ENCODE results near the gene WSB2. TPM values are rescaled to one million over a fixed set of nuclear protein-coding genes. Genes with fewer than 3 reads are reported as not detected.

Gene WSB2
- total RNA-seq, 1 donor from 2014 or later = 46.0 TPM

- no peak for DNase-seq (ENCODE audit: extremely low spot score, unreplicated experiment)
- no peak overlapping the region for H3K27ac Mint-ChIP-seq
- TF ChIP-seq, protein P1, sequence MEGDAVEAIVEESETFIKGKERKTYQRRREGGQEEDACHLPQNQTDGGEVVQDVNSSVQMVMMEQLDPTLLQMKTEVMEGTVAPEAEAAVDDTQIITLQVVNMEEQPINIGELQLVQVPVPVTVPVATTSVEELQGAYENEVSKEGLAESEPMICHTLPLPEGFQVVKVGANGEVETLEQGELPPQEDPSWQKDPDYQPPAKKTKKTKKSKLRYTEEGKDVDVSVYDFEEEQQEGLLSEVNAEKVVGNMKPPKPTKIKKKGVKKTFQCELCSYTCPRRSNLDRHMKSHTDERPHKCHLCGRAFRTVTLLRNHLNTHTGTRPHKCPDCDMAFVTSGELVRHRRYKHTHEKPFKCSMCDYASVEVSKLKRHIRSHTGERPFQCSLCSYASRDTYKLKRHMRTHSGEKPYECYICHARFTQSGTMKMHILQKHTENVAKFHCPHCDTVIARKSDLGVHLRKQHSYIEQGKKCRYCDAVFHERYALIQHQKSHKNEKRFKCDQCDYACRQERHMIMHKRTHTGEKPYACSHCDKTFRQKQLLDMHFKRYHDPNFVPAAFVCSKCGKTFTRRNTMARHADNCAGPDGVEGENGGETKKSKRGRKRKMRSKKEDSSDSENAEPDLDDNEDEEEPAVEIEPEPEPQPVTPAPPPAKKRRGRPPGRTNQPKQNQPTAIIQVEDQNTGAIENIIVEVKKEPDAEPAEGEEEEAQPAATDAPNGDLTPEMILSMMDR (conservative IDR thresholded peaks at IDR 0.05) = no peak
- H3K4me1 Mint-ChIP-seq (ENCODE audit: unreplicated experiment) = no peaks in the 10 kb centered on the region
- H3K36me3 Mint-ChIP-seq = no peaks in the 10 kb centered on the region
- H3K4me3 Mint-ChIP-seq = no peak overlapping the region
- peaks cover 6% of the 10 kb centered on the region for H3K27me3 Mint-ChIP-seq
- H3K9me3 Mint-ChIP-seq = no peaks in the 10 kb centered on the region
These were observed 62.3 kb downstream of the WSB2 start for GRCh38 chr12:117998719-117999118.

- no peak overlapping the region for H3K27ac Mint-ChIP-seq
- no peaks in the 10 kb centered on the region for H3K36me3 Mint-ChIP-seq
- TF ChIP-seq, protein P1 (conservative IDR thresholded peaks at IDR 0.05) = no peak
- no peaks in the 10 kb centered on the region for H3K4me1 Mint-ChIP-seq (ENCODE audit: unreplicated experiment)
- no peak overlapping the region for H3K4me3 Mint-ChIP-seq
- H3K9me3 Mint-ChIP-seq = no peaks in the 10 kb centered on the region
- peaks cover 10% of the 10 kb centered on the region for H3K27me3 Mint-ChIP-seq
- no peak for DNase-seq (ENCODE audit: extremely low spot score, unreplicated experiment)
These were observed 66.2 kb downstream of the WSB2 start for GRCh38 chr12:117994551-117995438.

DNA sequence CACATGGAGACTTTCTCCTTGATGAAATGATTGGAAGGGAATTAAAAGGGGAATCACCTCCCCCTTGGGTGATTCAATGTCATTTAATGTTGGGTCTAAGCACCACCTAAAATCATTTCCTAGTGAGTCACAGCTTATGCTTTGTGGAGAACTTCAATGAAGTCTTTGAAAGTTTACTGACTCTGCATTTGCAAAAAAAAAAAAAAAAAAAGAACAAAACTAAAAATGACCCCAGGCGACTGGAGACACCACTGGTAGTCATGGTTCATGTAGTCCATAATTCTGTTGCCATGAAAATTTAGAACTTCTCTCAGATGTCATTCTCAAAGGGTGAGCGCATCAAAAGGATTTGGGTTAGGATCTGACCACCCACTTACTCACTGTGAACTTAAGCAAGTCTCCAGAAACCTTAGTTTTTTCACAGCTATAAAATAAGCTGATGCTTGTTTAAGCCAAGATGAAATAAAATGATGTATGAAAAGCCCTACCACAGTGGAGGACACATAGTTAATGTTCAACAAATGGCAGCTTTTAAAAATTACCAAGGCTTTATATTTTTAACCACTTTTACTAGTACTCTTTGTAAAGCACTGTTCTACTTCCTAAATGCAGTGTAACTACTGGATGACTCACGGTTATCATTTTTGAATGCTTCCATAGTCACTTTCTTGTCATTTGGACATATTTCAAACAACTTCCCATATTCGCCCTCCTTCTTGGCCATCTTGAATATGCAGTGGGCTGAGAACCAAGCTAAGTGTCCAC is 74.1 kb downstream of the WSB2 start:
- no peaks in the 10 kb centered on the region for H3K4me1 Mint-ChIP-seq (ENCODE audit: unreplicated experiment)
- DNase-seq (ENCODE audit: extremely low spot score, unreplicated experiment) = no peak

DNA sequence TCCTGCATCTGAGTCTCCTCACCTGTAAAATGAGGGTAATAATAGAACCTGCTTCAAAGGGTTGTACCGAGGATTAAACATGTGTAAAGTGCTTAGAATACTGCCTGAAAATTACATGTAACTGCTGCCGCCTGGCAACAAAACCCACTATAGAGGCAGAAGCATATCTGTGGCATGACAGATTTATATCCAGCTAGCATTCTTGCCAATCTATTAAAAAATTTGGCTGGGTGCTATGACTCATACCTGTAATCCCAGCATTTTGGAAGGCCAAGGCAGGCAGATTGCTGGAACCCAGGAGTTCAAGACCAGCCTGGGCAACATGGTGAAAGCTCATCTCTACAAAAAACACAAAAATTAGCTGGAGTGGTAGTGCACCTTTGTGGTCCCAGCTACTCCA is 75.8 kb downstream of the WSB2 start:
- TF ChIP-seq, protein P1 (conservative IDR thresholded peaks at IDR 0.05) = no peak
- Mint-ChIP-seq H3K36me3 (peaks cover 3% of the 10 kb centered on the region), H3K27ac (no peak overlapping the region), H3K4me3 (no peak overlapping the region), H3K9me3 (no peaks in the 10 kb centered on the region), H3K4me1 (ENCODE audit: unreplicated experiment) (no peaks in the 10 kb centered on the region), H3K27me3 (peaks cover 4% of the 10 kb centered on the region)
- DNase-seq (ENCODE audit: extremely low spot score, unreplicated experiment) = no peak

More for the DNA sequence above, 74.1 kb downstream of the WSB2 start:
- Mint-ChIP-seq H3K4me3 (no peak overlapping the region), H3K27me3 (peaks cover 8% of the 10 kb centered on the region), H3K36me3 (peaks cover 3% of the 10 kb centered on the region), H3K9me3 (no peaks in the 10 kb centered on the region), H3K27ac (no peak overlapping the region)
- TF ChIP-seq, protein P1 (conservative IDR thresholded peaks at IDR 0.05) = no peak

Other genes with a start within 250 kb of the WSB2 start
- 2.0 and 4.7 TPM in 2 replicates for gene KSR2, start 92.2 kb downstream of the WSB2 start, total RNA-seq (ENCODE audit: low replicate concordance)
- gene RFC5, start 44.5 kb downstream of the WSB2 start, total RNA-seq (ENCODE audit: low replicate concordance) = 24.4 and 41.9 TPM in 2 replicates
- gene VSIG10, start 42.8 kb upstream of the WSB2 start, total RNA-seq (ENCODE audit: low replicate concordance) = 45.1 and 105 TPM in 2 replicates
- gene PEBP1, start 74.9 kb upstream of the WSB2 start, total RNA-seq (ENCODE audit: low replicate concordance) = 285 and 326 TPM in 2 replicates

All from type B pancreatic cell (in vitro differentiated cells).